ENCODE measurements around the gene MAPRE3.
A peak's percentile ranks its signal among the peaks of the same experiment; 100 is the strongest.

MAPRE3 gene

GRCh38 chr2:27042985-27043634 is 72.7 kb downstream of the MAPRE3 start:
- no peak for DNase-seq

- peak in 1 of 3 experiments; percentile 91 for DNase-seq
Measured at GRCh38 chr2:27049422-27050280, 79.2 kb downstream of the MAPRE3 start.

- DNase-seq, result peak; percentile 97 to 99 (median 98)
Measured at GRCh38 chr2:27050281-27050995, 80.0 kb downstream of the MAPRE3 start.

- DNase-seq, result peak; percentile 96 to 99 (median 98)
Measured at GRCh38 chr2:27050996-27051901, 80.8 kb downstream of the MAPRE3 start, which contains the start of gene AGBL5. TSS of gene AGBL5 (plus strand) at chr2:27051668. CDS start at chr2:27052959, 1,291 bp downstream.

GRCh38 chr2:27051902-27052645 is 81.6 kb downstream of the MAPRE3 start:
- DNase-seq, result no peak

GRCh38 chr2:27053321-27053720 is 82.9 kb downstream of the MAPRE3 start:
- no peak for DNase-seq

GRCh38 chr2:27053776-27054175 is 83.3 kb downstream of the MAPRE3 start:
- DNase-seq, result no peak

GRCh38 chr2:27054721-27055120 is 84.3 kb downstream of the MAPRE3 start:
- no peak for DNase-seq

GRCh38 chr2:27057184-27057583 is 86.7 kb downstream of the MAPRE3 start:
- DNase-seq, result no peak

- no peak for DNase-seq
Measured at GRCh38 chr2:27058210-27058609, 87.8 kb downstream of the MAPRE3 start.

- DNase-seq, result no peak
Measured at GRCh38 chr2:27059141-27059820, 88.8 kb downstream of the MAPRE3 start.

- peak in 1 of 3 experiments; percentile 52 for DNase-seq
Measured at GRCh38 chr2:27060323-27060722, 89.9 kb downstream of the MAPRE3 start.

- DNase-seq, result no peak
Measured at GRCh38 chr2:27065128-27065527, 94.7 kb downstream of the MAPRE3 start.

GRCh38 chr2:27067385-27067784 is 96.9 kb downstream of the MAPRE3 start:
- DNase-seq, result no peak

GRCh38 chr2:27069436-27069835 is 99.0 kb downstream of the MAPRE3 start:
- DNase-seq, result no peak

- DNase-seq, result no peak
Measured at GRCh38 chr2:27069961-27070618, 99.7 kb downstream of the MAPRE3 start.

- no peak for DNase-seq
Measured at GRCh38 chr2:27070653-27071276, 100.3 kb downstream of the MAPRE3 start.

GRCh38 chr2:27071277-27071989 is 101.0 kb downstream of the MAPRE3 start, which contains the start of gene OST4:
TSS of gene OST4 (minus strand) at chr2:27071654.
- peak; percentile 93 to 98 (median 95) for DNase-seq
